Adipocyte (in vitro differentiated cells): ENCODE measurements around the gene VSX2.

Experiments
- DNase-seq: peaks from one replicate; pipeline ENCODE4 v3.0.0-alpha.2; 2015; ENCODE audit warnings: low read depth
- H3K27me3 ChIP-seq: replicated peaks from 2 replicates; pipeline ENCODE4 v1.7.0; 2013; ENCODE audit warnings: mild to moderate bottlenecking, low read length, moderate library complexity; ENCODE audit not compliant: control insufficient read depth, insufficient read depth
- H3K36me3 ChIP-seq: 2 replicates; pipeline ENCODE4 v1.7.0; 2013; ENCODE audit warnings: low read length, mild to moderate bottlenecking, moderate library complexity; ENCODE audit not compliant: control insufficient read depth, insufficient read depth, severe bottlenecking
- H3K4me1 ChIP-seq: 2 replicates; pipeline ENCODE4 v1.7.0; 2013; ENCODE audit warnings: mild to moderate bottlenecking, low read length, moderate library complexity; ENCODE audit not compliant: control insufficient read depth, insufficient read depth
- H3K4me3 ChIP-seq: 2 replicates; pipeline ENCODE4 v1.7.0; 2013; ENCODE audit warnings: mild to moderate bottlenecking, low read length, moderate library complexity
- H3K9ac ChIP-seq: 2 replicates; pipeline ENCODE4 v1.7.0; 2013; ENCODE audit warnings: mild to moderate bottlenecking, low read length, moderate library complexity
- H3K9me3 ChIP-seq: 2 replicates; pipeline ENCODE4 v1.7.0; 2013; ENCODE audit warnings: mild to moderate bottlenecking, low read length, moderate library complexity; ENCODE audit not compliant: control insufficient read depth

VSX2 gene

DNA sequence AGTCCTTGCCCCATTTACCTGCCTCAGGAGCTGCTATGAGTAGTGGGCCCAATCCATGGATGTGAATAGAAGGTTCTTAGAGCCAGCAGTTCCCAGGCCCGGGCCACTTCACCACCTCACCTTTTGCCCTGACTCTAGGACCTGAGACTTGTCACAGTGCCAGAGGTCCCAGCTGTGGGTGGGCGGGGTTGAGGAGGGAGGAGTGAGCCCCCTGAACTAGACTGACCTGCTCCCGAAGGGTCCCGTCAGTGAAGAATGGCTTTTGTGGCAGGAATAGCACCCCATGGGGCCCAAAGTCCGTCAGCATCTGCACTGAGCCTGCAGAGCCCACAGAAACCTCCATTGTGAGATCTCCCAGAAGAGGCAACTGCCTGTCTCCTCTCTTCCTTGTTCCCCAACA is 50.6 kb downstream of the VSX2 start:
- Histone ChIP-seq H3K36me3 (peaks cover 85% of the 10 kb centered on the region), H3K9ac (no peak overlapping the region)
- DNase-seq: no peak

DNA sequence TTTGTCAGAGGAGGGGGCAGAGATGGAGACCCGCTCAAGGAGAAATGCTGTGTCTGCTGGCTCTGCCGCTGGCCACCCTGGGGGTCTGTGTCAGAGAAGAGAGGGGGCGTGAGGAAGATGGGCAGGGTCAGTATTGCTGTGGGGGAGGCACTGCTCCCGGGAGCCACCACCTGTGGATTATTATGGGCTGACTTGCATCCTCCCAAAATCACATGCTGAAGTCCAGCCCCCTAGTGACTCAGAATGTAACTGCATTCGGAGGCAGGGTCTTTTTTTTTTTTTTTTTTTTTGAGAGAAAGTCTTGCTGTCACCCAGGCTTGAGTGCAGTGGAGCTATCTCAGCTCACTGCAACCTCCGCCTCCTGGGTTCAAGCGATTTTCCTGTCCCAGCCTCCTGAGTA is 51.2 kb downstream of the VSX2 start:
- H3K36me3 ChIP-seq: peaks cover 85% of the 10 kb centered on the region
- H3K9ac ChIP-seq: no peak overlapping the region
- H3K4me1 ChIP-seq: no peaks in the 10 kb centered on the region
- DNase-seq: peak; percentile 46
- no peak overlapping the region for H3K4me3 ChIP-seq
- H3K27me3 ChIP-seq: no peaks in the 10 kb centered on the region
- no peaks in the 10 kb centered on the region for H3K9me3 ChIP-seq

More for the DNA sequence above, 50.6 kb downstream of the VSX2 start:
- H3K9me3 ChIP-seq: no peaks in the 10 kb centered on the region
- H3K27me3 ChIP-seq: no peaks in the 10 kb centered on the region
- H3K4me1 ChIP-seq: no peaks in the 10 kb centered on the region
- H3K4me3 ChIP-seq: no peak overlapping the region

DNA sequence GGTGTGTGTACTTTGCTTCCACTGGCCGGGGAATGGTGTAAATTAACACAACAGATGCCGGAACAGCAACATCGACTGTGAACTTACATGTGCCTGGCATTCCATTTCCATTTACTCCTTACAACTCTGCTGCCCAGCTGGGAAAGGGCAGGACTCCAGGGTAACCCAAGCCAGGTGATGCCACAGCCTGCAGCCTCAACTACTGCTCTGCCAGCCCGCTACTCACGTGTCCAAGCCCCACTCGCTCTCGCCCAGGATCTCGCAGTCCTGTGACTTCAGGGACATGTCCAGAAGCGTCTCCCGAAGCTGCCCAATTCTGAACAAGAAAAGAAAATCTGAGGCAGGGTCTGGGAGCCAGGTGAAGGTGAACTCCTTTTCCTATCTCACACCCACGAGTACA is 52.8 kb downstream of the VSX2 start:
- no peaks in the 10 kb centered on the region for H3K27me3 ChIP-seq
- DNase-seq: no peak
- H3K36me3 ChIP-seq: peaks cover 85% of the 10 kb centered on the region
- no peak overlapping the region for H3K9ac ChIP-seq
- H3K9me3 ChIP-seq: no peaks in the 10 kb centered on the region
- no peaks in the 10 kb centered on the region for H3K4me1 ChIP-seq
- H3K4me3 ChIP-seq: no peak overlapping the region

DNA sequence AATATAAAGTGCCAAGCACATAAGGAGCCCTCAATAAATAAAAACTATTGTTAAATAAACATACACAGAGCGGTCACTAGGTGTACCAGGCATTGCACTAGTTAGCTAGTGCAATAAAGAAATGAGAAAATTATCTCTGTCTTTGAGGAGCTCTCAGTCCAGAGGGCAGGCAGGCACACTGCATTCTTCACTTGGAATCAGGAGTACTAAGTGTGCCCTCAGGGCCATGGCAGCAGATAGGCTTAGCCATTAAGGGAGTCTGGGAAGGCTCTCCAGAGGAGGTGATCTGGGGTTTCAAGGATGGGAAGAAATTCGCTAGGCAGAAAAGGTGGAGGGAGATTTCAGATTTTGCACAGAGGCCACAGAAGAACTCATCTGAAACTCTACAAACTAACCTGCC is 54.4 kb downstream of the VSX2 start:
- no peak for DNase-seq
- H3K9ac ChIP-seq: no peak overlapping the region
- H3K27me3 ChIP-seq: no peaks in the 10 kb centered on the region
- H3K4me3 ChIP-seq: no peak overlapping the region
- H3K36me3 ChIP-seq: peaks cover 82% of the 10 kb centered on the region
- peaks cover 2% of the 10 kb centered on the region for H3K4me1 ChIP-seq
- no peaks in the 10 kb centered on the region for H3K9me3 ChIP-seq

DNA sequence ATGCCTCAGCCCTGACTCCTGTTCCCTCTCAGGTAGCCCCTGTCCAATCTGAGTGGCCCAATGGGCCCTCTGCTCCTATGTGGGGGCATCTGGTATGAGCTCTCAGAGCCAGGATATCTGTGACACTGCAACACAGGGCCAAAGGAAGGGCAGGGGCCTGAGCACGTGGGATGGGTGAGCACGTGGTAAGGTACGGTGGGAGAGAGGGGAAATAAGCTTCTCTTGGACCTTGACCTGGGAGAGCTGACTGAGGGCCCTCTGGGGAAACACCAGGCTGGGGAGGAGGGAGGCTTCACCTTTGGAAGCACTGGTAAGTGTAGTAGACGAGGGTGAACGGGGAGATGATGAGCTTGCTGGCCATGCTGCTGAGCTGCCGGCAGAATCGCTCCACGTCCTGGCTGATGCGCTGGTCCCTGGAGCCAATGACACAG is 56.8 kb downstream of the VSX2 start:
- no peak for DNase-seq
- peaks cover 61% of the 10 kb centered on the region for H3K36me3 ChIP-seq

DNA sequence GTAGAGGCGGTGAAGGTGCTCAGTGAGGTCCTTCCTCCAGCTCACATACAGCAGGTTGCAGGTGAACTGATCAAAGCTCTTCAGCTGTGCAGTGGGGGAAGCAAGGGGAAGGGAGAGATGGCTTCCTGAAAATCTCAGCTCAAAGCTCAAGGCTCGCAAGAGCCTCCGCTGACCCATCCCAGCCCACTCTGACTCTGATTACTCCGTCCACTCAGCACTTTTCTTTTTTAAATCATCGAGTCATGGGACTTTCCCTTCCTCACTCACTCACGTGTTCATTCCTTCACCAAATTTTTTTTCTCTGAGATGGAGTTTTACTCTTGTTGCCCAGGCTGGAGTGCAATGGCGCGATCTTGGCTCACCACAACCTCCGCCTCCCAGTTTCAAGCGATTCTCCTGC is 58.7 kb downstream of the VSX2 start:
- DNase-seq: no peak
- H3K9ac ChIP-seq: no peak overlapping the region
- no peaks in the 10 kb centered on the region for H3K9me3 ChIP-seq
- no peaks in the 10 kb centered on the region for H3K27me3 ChIP-seq
- H3K4me1 ChIP-seq: peaks cover 12% of the 10 kb centered on the region
- H3K4me3 ChIP-seq: no peak overlapping the region
- peaks cover 42% of the 10 kb centered on the region for H3K36me3 ChIP-seq

More for the DNA sequence above, 56.8 kb downstream of the VSX2 start:
- Histone ChIP-seq H3K27me3 (no peaks in the 10 kb centered on the region), H3K9ac (no peak overlapping the region), H3K4me1 (peaks cover 12% of the 10 kb centered on the region), H3K4me3 (no peak overlapping the region), H3K9me3 (no peaks in the 10 kb centered on the region)

DNA sequence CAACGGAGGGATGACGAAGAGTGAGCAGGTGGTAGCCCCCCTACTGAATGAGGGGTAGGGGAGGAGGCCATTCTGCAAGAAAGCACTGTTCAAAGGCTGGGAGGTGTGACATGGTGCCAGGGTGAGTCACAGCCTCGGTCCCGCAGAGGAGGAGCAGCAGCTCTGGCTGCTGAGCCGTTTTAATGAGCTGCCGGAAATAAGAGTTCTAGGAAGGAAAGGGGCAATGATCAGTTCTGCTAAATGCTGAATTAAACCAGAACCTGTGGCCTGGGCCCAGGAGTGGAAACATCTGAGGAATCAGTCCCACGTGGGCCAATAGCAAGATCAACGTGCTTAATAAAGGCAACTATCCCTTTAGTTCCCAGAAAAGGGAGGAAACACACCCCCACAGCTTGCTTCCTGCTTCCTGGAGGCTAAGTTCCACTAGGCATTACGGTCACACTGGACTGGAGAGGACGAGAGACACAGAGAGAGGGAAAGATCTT is 59.9 kb downstream of the VSX2 start:
- no peaks in the 10 kb centered on the region for H3K27me3 ChIP-seq
- H3K4me1 ChIP-seq: peaks cover 17% of the 10 kb centered on the region
- DNase-seq: no peak
- peaks cover 42% of the 10 kb centered on the region for H3K36me3 ChIP-seq
- peak overlapping the region; percentile 21 for H3K4me3 ChIP-seq
- H3K9ac ChIP-seq: peak overlapping the region; percentile 31
- no peaks in the 10 kb centered on the region for H3K9me3 ChIP-seq

DNA sequence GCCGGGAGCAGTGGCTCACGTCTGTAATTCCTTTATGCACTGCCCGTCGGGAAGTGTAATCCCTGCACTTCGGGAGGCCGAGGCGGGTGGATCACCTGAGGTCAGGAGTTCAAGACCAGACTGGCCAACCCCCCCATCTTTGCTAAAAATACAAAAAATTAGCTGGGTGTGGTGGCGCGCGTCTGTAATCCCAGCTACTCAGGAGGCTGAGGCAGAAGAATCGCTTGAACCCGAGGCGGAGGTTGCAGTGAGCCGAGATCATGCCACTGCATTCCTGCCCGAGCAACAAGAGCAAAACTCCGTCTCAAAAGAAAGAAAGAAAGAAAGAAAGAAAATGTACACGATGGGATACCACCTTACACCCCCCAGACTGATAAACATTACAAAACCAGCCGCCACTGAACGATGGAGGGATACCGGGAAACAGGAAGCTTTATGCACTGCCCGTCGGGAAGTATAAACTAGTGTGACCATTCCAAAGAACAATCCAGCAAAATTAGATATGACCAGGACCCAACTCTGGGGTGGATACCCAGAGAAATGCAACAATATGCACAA is 62.4 kb downstream of the VSX2 start:
- Histone ChIP-seq H3K9ac (peak overlapping the region; percentile 94), H3K4me1 (peaks cover 17% of the 10 kb centered on the region), H3K36me3 (peaks cover 19% of the 10 kb centered on the region), H3K4me3 (peak overlapping the region; percentile 93), H3K27me3 (no peaks in the 10 kb centered on the region), H3K9me3 (no peaks in the 10 kb centered on the region)
- DNase-seq: no peak

DNA sequence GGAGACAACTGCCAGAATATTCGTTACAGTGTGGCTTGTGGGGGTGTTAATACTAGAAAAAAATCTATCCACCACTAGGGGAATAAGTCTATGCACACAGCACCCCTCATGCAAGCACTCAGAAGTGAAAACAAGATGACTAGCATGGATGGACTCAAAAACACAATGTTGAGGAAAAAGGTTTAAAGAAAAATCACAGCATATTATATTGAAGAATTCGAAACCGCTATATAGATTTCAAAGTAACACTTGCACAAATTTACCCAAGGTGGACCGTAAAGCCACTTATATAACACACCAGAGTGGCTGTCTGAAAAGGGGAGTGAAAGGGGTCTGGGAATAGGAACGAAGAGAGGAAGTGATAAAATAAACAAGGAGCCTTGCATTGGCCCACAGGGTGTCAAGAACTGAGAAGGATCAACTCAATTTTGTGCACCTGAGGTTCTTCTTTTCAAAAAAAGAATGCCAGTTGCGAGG is 62.9 kb downstream of the VSX2 start:
- no peaks in the 10 kb centered on the region for H3K9me3 ChIP-seq
- DNase-seq: peak; percentile 80

DNA sequence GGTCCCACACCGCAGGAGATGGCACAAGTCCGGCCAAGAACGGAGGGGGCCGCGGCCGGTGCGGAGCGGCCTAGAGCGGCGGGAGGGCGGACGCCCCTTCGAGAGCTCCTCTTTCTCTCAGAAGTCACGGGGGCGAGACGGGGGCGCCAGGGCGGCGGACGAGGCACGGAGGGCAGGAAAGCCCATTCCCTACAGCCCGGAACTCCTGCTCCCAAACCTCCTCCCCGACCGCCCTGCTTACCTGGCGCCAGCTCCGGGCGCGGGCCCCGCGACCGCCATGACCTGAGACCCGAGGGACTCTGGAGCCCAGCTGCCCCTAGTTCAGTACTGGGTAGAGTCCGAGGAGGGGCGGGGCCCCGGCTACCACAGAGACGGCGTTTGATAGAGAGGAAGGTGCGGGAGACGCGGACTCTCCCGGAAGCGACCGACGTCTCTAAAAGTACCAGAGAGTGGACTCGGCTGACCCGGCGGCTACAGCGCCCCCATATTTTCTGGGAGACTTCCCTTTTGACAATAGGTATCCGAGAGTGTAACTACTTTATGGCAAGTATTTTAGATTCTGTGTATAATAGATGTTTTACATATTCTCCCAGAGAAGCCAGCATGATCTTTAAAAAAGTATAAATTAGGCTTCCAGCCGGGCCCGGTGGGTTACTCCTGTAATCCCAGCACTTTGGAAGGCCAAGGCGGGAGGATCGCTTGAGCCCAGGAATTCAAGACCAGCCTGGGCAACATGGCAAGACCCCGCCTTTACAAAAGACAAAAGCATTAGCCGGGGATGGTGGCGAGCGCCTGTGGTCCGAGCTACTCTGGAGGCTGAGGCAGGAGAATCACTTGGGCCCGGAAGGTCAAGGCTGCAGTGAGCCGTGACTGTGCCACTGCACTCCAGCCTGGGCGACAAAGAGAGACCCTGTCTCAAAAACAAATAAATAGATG is 63.7 kb downstream of the VSX2 start, which contains the start of gene ABCD4:
Gene ABCD4, minus strand, starts transcription at position 301 of the 936 bp plus-strand sequence. Its CDS starts 22 bp downstream, at position 279.
- DNase-seq: peak; percentile 94
- Histone ChIP-seq H3K27me3 (no peaks in the 10 kb centered on the region), H3K9ac (peak within 1 kb of the TSS; percentile 94), H3K36me3 (peaks cover 7% of the 10 kb centered on the region), H3K4me1 (peaks cover 17% of the 10 kb centered on the region), H3K4me3 (peak within 1 kb of the TSS; percentile 93), H3K9me3 (no peaks in the 10 kb centered on the region)

More for the DNA sequence above, 62.9 kb downstream of the VSX2 start:
- Histone ChIP-seq H3K4me1 (peaks cover 17% of the 10 kb centered on the region), H3K4me3 (peak overlapping the region; percentile 93), H3K9ac (peak overlapping the region; percentile 94), H3K27me3 (no peaks in the 10 kb centered on the region), H3K36me3 (peaks cover 14% of the 10 kb centered on the region)

DNA sequence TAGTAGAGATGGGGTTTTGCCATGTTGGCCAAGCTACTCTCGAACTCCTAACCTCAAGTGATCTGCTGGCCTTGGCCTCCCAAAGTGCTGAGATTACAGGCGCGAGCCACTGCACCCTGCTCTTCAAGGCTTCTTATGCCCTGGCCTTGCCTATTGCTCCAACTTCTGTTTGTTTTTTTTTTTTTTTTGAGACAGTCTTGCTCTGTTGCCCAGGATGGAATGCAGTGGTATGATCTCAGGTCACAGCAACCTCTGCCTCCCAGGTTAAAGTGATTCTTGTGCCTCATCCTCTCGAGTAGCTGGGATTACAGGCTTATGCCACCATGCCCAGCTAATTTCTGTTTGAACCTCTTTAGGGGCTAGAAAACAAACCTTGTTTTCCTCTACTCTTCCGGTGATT is 69.4 kb downstream of the VSX2 start:
- Histone ChIP-seq H3K27me3 (no peaks in the 10 kb centered on the region), H3K9ac (no peak overlapping the region), H3K9me3 (no peaks in the 10 kb centered on the region), H3K4me1 (no peaks in the 10 kb centered on the region), H3K36me3 (no peaks in the 10 kb centered on the region), H3K4me3 (no peak overlapping the region)
- no peak for DNase-seq
